ENCODE measurements around the gene CACNA1I.

The CACNA1I gene

DNA sequence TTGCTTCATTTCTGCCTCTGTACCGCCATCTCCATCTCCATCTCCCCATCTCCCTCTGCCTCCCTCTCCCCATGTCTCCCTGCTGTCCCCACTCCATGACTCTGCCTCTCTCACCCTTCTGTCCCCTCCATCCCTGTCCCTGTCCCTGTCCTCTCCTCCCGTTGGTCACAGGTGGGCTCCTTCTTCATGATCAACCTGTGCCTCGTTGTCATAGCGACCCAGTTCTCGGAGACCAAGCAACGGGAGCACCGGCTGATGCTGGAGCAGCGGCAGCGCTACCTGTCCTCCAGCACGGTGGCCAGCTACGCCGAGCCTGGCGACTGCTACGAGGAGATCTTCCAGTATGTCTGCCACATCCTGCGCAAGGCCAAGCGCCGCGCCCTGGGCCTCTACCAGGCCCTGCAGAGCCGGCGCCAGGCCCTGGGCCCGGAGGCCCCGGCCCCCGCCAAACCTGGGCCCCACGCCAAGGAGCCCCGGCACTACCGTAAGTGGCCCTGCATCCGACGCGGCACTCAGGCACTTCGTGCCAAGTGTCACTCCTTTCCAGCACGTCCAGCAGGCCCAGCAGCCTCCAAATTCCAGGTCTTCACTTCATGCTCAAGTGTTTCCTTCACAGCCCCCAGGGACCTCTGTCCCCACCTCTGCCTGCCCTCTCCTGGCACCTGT lies 76.0 kb downstream of the CACNA1I start:
- TF ChIP-seq, protein P1, sequence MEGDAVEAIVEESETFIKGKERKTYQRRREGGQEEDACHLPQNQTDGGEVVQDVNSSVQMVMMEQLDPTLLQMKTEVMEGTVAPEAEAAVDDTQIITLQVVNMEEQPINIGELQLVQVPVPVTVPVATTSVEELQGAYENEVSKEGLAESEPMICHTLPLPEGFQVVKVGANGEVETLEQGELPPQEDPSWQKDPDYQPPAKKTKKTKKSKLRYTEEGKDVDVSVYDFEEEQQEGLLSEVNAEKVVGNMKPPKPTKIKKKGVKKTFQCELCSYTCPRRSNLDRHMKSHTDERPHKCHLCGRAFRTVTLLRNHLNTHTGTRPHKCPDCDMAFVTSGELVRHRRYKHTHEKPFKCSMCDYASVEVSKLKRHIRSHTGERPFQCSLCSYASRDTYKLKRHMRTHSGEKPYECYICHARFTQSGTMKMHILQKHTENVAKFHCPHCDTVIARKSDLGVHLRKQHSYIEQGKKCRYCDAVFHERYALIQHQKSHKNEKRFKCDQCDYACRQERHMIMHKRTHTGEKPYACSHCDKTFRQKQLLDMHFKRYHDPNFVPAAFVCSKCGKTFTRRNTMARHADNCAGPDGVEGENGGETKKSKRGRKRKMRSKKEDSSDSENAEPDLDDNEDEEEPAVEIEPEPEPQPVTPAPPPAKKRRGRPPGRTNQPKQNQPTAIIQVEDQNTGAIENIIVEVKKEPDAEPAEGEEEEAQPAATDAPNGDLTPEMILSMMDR (IDR thresholded peaks at IDR 0.05; ENCODE audit: extremely low read depth, missing control alignments) = no peak
- DNase-seq (ENCODE audit: low spot score) = no peak

DNA sequence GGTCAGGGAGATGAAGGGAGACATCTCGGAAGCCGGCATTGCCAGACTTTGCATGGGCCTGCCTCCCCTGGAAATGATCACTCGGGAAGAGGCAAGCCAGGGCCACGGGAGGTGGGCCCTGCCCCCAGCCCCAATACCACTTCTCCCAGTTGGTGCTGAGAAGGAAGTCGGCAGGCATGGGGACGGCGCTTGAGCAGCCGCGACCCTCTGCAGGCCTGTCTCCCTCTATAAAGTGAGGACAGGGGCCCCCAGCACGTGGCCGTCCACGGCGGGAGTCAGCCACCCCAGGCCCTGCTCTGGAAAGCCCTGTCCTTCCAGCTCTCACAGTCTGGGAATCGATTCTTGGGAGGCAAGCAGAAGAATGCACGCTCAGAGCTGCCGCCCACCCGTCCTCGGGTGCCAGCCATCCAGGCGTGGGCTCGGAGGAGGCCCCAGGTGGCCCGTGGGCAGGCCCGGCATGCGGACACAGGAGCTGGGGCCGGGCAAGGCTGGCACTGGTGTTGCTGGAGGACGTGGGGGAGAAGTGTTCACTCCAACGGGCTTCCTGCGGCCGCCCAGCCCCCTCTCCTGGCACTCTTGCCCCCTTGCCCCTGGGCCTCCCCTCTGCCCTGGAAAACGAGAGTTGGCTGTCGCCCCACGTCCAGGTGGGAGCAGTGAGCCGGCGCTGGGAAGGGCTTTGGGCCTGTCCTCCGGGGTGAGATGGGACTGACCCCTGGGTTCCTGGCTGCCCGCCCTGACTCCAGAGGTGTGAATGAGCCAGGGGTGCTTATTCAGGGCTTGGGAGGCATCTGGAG lies 77.5 kb downstream of the CACNA1I start:
- TF ChIP-seq, protein P1 (IDR thresholded peaks at IDR 0.05; ENCODE audit: extremely low read depth, missing control alignments) = no peak
- DNase-seq (ENCODE audit: low spot score) = no peak

DNA sequence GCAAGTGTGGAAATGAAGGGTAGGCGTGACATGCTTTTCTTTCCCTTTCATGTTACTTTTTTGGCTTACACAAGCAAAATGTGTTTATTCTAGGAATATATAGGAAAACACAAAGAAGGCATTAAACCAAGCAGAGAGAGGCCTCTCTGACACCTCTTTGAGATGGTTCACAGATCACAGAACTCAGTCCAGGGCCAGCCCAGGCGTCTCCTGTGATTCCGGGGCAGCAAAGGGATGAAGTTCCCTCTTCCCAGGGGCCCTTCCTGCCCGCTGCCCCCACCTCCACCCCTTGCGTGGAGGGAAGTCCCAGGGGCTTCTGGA lies 78.0 kb downstream of the CACNA1I start:
- DNase-seq (ENCODE audit: low spot score) = no peak
- TF ChIP-seq, protein P1 (IDR thresholded peaks at IDR 0.05; ENCODE audit: extremely low read depth, missing control alignments) = no peak

DNA sequence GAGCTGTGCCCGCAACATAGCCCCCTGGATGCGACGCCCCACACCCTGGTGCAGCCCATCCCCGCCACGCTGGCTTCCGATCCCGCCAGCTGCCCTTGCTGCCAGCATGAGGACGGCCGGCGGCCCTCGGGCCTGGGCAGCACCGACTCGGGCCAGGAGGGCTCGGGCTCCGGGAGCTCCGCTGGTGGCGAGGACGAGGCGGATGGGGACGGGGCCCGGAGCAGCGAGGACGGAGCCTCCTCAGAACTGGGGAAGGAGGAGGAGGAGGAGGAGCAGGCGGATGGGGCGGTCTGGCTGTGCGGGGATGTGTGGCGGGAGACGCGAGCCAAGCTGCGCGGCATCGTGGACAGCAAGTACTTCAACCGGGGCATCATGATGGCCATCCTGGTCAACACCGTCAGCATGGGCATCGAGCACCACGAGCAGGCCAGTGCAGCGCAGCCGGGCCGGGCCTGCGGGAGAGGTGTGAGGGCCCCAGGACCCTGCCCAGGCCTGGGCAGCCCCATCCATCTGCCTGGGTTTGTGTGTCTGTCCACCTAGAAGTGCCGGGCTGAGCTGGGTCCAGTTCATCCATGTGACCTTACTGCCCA lies 79.0 kb downstream of the CACNA1I start:
- no peak for DNase-seq (ENCODE audit: low spot score)
- TF ChIP-seq, protein P1 (IDR thresholded peaks at IDR 0.05; ENCODE audit: extremely low read depth, missing control alignments) = no peak

DNA sequence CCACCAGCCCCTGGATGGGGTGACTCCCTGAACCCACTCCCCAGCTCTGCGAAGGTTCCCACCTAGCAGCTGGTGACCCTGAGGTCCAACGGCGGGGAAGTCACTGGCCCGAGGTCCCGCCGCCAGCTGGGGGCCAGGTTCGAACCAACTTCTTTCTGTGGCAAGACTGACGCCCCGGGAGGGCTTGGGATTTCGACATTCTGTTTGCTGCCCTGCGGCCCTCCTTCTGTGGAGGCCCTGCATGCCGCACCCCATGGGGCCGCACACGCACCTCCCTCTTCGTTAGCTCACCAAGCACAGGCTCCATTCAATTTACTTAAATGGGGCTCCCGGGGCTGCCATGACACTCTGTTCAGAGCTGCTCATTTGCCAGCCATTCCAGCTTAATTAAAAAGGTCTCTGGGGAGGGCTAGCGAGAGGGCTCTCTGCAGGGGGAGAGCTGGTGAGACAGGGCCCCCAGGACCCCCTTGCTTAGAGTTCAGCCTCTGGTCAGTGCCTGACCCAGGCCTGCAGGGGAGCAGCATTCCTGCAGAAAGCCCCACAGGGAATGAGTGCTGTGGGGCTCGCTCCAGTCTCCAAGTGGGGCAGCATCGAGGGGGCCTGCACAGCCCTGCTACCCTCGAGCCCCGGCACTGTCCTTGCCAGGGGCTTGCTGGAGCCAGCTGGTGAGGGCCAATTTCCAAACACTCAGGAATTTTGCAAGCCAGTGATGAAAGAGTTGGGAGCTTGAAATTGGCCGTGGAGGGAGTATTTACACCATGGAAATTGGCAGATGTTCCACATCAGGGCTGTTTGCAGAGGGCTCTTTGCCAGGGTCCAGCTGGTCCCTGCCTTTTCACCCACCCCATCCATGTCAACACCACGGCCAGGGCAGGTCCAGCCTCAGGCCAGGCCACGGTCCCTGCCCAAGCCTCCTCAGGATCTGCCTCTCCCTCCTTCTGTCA lies 80.8 kb downstream of the CACNA1I start:
- TF ChIP-seq, protein P1 (IDR thresholded peaks at IDR 0.05; ENCODE audit: extremely low read depth, missing control alignments) = no peak
- no peak for DNase-seq (ENCODE audit: low spot score)

DNA sequence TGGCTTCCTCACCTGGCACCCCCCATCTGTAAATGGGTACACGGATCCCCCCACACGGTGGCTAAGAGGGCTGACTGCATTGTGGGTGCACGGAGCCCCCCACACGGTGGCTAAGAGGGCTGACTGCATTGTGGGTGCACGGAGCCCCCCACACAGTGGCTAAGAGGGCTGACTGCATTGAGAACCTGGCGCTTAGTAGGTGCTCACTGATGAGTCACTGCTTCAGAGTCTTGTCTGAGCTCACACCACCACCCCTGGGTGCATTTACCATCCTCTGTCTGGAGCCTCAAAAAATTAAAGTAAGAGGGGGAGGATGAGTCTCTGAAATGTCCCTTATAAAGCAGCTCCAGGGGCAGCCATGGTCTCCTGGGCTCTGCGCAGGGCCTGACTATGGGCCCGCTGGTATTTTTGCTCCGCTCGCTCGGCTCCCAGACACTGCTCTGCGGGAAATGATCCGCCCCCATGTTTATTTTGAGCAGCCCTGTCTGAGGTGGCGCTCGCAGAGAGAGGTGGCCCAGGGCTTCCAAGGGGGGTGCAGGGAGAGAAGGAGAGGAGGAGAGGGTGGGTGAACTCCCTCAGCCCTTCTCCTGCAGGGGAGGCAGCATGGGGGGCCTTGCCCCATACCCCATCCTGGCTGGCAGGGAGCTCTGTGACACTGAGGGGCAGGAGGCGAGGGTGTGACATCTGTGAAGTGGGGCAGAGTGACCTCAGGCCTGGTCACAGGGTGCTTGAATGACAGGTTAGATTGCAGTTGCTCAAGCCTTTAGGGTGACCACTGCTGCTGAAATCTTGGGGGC lies 82.6 kb downstream of the CACNA1I start:
- DNase-seq (ENCODE audit: low spot score) = no peak
- TF ChIP-seq, protein P1 (IDR thresholded peaks at IDR 0.05; ENCODE audit: extremely low read depth, missing control alignments) = no peak

Measured in GM20000 (cell line).